Measurements from ENCODE around the gene PITPNC1.

DNA sequence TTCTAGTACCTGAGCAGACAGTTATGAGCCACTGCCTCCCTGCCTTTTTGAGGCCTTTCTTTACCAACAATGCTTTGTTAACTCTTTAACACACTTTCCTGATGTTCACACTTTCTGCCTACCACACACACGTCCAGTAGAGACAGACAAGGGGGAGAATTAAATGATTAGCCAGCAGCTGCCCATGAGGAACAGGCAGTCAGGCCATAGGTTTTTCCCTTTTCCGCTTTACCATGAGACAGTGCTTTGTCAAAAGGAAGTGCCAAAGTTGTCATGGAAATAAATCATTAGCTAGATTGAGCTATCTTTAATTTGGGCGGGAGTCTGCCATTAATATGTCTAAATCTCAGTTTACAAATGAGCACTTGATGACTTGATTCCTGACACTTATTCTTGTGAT lies 102.1 kb downstream of the PITPNC1 start:
- TF ChIP-seq ZNF274 (IDR thresholded peaks at IDR 0.05; ENCODE audit: low read depth, low read length) (no peak), SUZ12 (IDR thresholded peaks at IDR 0.05; ENCODE audit: extremely low read depth, insufficient read depth, insufficient read length) (no peak), YY1 (IDR thresholded peaks at IDR 0.05; ENCODE audit: insufficient read depth, insufficient read length) (no peak)
